Ecto neural progenitor cell (in vitro differentiated cells): ENCODE results near the gene FSHB.
A peak's percentile ranks its signal among the peaks of the same experiment; 100 is the strongest.
"Not testable (repeated sequence)": the region's sequence is repeated elsewhere in the genome, so short reads cannot be mapped to it uniquely, and the experiment has no call there.

Experiments
- DNase-seq: peaks from one replicate; pipeline ENCODE4 v3.0.0-alpha.2; 2018; ENCODE audit warnings: low spot score

Gene FSHB

DNA sequence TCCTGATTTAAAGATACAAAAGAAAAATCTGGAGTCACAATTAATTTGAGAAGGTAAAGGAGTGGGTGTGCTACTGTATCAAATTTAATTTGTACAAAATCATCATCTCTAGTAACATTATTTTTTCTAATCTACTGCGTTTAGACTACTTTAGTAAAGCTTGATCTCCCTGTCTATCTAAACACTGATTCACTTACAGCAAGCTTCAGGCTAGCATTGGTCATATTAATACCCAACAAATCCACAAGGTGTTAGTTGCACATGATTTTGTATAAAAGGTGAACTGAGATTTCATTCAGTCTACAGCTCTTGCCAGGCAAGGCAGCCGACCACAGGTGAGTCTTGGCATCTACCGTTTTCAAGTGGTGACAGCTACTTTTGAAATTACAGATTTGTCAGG lies at the start of gene FSHB:
TSS of gene FSHB (plus strand) at position 301 of the 400 bp plus-strand sequence. CDS start 889 bp downstream, outside the sequence.
- DNase-seq: no peak

DNA sequence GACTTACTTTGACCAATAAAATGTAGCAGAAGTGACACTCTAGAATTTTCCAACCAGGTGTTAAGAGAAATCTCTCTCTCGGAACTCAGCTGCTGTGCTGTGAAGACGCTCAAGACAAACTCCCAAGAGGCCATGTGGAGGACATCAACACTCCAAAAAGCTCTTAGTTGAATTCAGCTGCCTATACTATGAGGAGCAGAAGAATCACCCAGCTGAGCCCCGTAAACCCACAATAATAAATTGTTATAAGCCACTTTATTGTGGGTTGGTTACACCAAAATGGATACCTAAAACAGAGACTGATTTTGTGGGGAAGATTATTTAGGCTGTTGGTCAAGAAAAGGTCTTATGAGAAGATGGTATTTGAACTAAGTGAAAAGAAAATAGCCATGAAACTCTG lies 44.1 kb upstream of the FSHB start:
- DNase-seq: no peak

DNA sequence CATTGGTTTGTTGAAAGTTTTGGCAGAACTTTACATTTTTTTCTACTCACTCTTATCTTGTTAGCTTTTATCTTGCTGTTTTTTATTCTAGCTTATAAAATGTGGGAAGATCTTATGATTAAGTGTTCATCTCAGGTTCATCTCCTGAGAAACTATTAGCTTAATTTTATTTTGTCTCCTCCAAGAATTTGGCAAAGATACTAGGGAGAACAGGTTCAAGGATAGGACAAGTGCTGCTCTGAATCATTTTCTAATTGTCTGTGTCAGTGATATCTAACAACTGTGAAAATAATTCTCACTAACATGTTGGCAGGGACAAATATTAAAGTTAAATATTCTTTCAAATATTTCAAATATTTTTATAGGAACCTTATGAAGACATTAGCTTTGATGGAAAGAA lies 38.2 kb upstream of the FSHB start:
- DNase-seq: no peak

DNA sequence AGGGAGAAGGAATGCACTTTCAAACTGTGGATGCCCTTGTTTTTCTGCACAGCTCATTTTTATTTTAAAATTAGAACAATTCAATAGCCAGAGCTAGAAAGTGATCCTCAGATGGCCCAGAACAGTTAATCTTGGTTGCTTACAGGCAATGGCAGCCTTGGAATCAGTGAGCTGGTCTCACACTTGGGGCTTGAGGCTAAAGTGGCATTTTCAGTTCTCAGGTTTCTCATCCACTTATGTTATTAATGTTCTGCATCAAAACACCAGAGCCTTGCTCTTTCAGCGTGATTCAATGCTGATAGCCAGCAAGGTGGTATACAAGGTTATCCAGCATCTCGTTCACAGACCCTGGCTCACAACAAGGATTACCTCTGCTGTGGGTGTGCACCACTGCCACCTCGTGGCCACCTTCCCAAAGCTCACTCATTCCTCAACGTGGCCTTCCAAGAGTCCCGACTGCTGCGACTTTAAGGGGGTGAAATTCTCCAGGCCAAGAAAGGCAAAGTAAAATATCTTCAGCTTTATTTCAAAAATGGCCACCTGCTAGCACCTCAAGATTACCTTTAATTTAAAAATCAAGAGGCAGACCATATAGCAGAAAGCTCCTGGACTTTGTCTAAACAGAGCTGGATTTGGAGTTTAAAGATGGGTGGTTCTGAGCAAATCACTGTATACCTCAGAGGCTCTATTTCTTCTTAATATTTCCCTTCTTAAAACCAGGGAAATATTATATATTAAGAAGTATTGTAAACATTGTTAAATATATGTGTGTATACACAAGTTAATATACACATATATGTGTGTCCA lies 34.2 kb upstream of the FSHB start:
- DNase-seq: peak; percentile 78

DNA sequence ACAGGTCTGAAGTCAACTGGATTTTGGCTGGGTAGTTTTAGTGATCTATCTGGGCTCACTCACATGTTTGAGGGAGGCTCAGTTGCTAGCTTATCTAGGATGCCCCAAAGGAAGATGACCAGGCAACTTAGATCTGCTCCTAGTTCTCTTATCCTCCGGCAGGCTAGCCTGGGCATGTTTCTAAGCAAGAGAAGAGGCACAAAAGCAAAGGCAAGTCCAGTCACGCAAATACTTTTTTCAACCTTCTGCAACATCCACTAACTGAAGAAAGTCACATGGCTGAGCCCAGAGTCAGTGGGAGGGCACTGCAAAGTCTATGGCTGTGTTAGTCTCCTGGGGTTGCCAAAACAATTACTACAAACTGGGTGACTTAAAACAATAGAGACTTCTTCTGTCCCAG lies 32.9 kb upstream of the FSHB start:
- no peak for DNase-seq

DNA sequence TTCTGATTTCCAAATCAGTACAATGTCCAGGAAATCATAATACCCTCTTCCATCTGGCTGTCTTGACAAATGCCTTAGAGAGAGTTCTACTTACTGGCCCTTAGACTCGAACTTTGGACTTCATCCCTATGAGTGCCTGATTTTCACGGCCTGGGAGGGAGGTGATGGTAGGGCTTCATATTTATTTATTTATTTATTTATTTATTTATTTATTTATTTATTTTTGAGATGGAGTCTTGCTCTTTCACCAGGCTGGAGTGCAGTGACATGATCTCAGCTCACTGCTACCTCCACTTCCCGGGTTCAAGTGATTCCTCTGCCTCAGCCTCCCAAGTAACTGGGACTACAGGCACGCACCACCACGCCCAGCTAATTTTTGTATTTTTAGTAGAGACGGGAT lies 27.8 kb upstream of the FSHB start:
- not testable (repeated sequence) for DNase-seq

- DNase-seq: no peak
Measured at GRCh38 chr11:30203850-30204249, 27.0 kb upstream of the FSHB start.

DNA sequence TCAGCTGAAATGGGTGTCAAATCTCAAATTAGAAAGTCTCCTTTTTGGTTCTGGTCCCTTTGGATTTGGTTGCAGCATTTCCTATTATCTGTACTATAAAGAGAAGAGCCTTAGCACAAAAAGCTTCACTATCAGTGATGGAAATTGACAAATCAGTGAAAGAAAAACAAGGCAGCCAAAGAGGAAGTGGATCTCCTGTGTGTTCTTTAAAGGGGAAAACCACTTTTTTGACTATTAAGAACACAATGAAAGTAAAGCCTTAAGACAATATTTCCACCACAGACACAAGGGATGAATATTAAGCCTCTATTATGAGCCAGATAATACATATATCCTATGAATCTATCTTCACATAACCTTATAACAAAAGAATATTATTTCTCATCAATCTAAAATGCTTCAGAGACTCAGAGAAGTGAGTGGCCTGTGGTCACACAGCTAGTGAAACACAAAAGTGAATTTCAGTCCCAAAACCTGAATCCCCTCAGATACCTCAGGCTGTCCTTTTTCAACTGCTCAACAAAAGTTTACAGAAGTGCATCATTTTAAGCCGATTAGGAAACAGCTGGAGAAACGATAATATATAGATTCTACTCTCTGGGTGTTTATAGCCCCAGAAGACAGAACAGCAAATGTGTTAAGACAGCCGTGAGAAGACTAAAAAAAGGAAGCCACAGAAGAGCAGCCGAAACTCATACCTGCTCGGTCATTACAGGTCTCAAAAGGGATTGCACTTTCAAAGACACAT lies 24.4 kb upstream of the FSHB start:
- DNase-seq: no peak

- DNase-seq: no peak
Measured at GRCh38 chr11:30210357-30210756, 20.5 kb upstream of the FSHB start.

- no peak for DNase-seq
Measured at GRCh38 chr11:30216534-30216933, 14.3 kb upstream of the FSHB start.

DNA sequence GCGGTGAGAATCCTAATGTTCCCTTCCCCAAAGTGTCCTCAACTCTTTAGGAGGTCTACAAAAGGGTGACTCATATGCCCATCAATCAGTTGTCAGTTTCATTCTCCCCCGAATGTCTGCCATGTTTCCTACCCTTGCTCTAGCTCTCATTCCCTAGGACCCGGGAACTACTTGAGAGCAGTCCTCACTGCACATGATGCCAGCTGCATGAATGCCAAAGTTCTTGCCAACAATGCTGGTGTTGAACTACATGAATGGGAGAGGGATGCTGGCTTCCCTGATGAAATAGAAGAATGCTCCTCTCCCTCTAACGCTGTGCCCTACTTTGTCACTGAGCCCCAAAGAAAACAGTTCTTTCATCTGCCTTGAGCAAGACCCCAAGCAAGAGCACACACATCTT lies 12.5 kb upstream of the FSHB start:
- DNase-seq: no peak

DNA sequence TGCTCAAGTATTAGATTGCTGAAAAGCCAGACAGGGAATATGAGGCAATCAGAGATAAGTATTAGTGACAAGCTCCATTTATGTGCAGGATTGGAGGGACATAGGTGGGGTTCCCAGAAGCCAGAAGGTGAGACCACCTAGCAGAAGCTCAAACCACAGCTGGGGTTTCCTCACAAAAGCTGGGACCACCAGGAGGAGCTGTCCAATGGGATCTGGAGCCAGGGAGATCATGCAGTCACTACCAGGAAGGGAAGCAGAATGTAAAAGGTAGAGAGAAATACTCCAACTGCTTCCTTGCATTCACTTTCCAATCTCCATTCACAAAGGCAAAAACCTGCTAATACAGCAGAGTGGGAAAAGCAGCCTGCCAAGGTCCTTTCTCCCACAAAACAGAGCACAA lies 5.2 kb upstream of the FSHB start:
- DNase-seq: no peak

DNA sequence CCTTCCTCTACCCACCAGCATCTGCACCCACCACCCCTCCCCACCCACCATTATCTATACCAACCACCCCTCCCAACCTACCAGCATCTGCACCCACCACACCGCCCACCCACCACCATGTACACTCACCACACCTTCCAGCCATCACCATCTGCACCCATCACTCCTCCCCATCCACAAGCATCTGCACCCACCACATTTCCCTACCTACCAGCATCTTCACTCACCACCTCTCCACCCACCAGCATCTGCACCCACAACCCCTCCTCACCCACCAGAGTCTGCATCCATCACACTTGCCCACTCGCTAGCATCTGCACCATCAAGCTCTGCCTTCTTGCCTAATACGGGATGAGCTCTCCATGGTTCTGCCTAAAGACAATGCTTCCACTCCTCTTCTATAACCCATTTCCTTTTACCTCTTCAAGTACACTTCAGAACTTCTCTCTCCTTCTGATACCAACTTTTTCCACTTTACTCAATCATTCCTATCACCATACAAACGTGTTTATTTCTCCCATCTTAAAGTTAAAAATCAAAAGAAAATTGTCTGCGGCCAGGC lies 2.4 kb upstream of the FSHB start:
- DNase-seq: no peak

DNA sequence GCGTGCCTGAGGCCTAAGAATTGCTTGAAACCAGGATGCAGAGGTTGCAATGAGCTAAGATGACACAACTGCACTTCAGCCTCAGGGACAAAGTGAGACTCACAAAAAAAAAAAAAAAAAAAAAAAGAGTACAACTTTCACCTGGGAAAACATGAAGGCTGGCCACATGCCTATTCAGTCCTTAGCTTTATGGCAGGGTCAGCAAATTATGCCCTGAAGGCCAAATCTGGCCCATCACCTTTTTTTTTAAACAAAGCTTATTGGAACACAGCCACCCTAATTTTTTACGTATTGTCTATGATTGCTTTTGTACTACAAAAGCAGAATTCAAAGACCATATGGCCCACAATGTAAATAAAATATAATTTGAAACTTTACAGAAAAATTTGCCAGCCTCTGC lies 8.2 kb downstream of the FSHB start:
- no peak for DNase-seq

- no peak for DNase-seq
Measured at GRCh38 chr11:30244265-30244664, 13.5 kb downstream of the FSHB start.

DNA sequence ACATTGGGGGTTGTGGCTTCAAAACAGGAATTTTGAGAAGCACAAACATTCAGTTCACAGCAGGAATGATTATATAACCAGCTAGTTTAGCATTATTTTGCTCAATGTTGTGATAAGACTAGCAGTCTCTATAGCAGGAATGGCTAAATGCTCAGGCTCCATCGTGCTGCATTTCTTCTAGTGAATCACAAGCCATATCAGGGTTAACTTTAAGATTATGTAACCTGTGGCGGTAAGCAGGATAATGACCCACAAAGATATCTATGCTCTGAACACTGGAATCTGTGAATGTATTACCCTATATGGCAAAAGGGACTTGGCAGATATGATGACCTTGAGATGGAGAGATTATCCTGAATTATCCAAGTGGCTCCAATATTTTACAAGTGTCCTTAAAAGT lies 14.8 kb downstream of the FSHB start:
- no peak for DNase-seq

DNA sequence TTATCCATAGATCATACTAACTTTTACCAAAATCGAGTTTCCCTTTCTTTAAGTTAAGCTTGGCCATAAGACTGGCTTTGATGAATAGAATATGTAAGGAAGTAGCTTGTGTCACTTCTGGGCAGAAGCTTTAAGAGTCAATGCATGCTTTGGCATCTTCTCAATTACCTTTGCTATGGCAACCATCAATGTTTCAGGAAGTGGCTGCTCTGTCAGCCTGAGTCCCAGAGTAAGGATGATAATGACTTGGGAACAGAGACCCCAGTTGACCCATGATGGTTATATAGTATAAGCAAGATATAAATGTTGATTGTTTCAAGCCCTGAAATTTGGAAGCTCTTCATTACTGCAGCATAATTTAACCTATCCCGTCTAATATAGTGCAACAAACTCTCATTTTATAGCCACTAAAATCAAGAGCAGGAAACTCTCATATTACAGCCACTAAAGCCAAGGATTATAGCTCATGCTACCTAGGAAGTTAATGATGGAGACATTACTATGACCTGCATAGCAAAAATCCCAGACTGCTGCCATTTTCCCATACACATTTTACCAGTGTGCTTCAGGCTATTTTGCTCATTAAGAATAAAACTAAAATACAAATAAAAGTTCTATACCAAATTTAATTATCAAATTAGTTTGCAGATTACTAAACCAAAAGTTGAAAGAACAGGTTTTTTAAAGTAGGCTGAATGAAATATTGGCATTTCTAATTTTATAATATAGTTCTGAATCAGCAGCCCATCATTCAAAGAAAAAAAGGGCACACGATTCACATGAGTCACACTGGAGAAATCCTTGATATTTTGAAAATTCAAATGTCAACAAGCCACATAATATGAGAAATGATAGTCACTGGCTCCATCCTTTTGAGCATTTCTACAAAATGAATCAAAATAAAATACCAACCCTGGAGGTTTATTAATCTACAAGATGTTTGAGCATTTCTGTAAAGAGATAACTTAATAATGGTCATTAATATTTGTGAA lies 23.8 kb downstream of the FSHB start:
- DNase-seq: no peak

- no peak for DNase-seq
Measured at GRCh38 chr11:30255637-30256036, 24.8 kb downstream of the FSHB start.

DNA sequence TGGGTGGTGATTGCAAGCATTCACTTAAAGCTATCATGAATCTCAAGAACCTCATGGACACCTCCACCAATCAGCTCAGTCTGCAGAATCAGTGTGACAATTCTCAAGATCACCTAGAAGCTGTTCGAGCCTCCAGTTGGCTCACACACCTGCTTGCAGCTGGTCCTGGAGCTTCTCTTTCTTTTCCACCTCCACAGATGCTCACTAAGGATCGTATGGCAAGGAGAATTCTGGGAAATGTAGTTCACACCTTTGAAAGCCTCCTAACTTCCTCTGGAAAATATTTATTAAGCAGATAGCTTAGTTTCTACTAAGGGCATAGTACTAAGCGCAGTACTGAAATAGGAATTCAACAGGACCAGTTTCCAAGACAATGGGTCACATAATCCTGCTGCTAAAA lies 26.2 kb downstream of the FSHB start:
- DNase-seq: no peak

DNA sequence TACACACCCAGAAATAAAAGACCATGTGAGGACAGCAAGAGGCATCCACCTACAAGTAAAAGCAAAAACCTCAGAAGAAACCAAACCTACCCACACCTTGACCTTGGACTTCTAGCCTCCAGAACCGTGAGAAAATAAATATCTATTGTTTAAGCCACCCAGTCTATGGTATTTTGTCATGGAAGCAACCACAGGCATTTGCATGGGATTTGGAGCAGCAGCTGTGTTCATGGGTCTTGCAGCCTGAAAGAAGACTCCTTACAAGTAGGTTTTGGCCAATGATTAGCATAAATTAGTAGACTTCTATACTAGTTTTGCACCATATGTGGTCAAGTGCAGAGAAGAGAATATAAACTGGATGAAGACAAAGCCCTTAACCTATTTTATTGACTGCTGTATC lies 27.9 kb downstream of the FSHB start:
- DNase-seq: no peak

DNA sequence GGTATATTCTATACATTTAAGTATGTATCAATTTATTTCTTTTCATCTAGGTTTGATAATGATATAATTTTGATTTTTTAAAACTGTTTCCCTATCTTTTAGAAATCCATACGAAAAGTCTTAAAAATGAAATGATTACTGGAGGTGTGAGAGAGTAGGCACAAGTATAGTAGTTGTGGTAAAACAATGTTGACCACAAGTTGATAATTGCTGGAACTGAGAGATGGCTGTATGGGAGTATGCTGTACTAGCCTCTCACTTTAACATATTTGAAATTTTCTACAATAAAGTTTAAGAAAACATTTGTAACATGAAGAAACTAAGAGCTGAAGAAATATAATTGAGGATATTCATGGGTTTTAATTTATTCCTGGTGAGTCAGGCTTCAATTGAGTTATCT lies 30.0 kb downstream of the FSHB start:
- DNase-seq: no peak

- DNase-seq: no peak
Measured at GRCh38 chr11:30261821-30262220, 31.0 kb downstream of the FSHB start.
